ENCODE results near the gene UBXN1.

GRCh38 chr11:62648185-62648966, 30.5 kb downstream of the UBXN1 start:
- TF ChIP-seq CTCF (optimal IDR thresholded peaks at IDR 0.05 in 1 of 3, IDR thresholded peaks at IDR 0.05 in 1 of 3, conservative IDR thresholded peaks at IDR 0.05 in 1 of 3; ENCODE audit: extremely low read depth in 1 of 3, insufficient read depth in 2 of 3, low read length in 3 of 3) (no peak), EZH2 (IDR thresholded peaks at IDR 0.05; ENCODE audit: low read length) (no peak)

Measured in keratinocyte (primary cell).